NOMO-1 treated with DMSO at 0.1 percent for 48 hours (cell line): ENCODE results near the gene GAD1.

Experiments used
- DNase-seq: peaks from one replicate; lab custom pipeline; 2025; ENCODE audit not compliant: unreplicated experiment; lab: John Stamatoyannopoulos, UW

Gene GAD1

DNA sequence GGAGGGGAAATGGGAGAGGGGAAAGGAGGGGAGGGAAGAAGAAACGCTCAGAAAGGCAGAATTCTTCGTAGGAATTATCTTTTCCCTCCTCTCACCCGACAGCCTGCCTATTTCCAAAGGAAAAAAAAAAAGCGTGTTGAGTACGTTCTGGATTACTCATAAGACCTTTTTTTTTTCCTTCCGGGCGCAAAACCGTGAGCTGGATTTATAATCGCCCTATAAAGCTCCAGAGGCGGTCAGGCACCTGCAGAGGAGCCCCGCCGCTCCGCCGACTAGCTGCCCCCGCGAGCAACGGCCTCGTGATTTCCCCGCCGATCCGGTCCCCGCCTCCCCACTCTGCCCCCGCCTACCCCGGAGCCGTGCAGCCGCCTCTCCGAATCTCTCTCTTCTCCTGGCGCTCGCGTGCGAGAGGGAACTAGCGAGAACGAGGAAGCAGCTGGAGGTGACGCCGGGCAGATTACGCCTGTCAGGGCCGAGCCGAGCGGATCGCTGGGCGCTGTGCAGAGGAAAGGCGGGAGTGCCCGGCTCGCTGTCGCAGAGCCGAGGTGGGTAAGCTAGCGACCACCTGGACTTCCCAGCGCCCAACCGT is at the start of gene GAD1:
Gene GAD1, plus strand, starts transcription at position 384 of the 589 bp plus-strand sequence. CDS start 1,705 bp downstream, outside the sequence.
- peak; percentile 86 for DNase-seq

DNA sequence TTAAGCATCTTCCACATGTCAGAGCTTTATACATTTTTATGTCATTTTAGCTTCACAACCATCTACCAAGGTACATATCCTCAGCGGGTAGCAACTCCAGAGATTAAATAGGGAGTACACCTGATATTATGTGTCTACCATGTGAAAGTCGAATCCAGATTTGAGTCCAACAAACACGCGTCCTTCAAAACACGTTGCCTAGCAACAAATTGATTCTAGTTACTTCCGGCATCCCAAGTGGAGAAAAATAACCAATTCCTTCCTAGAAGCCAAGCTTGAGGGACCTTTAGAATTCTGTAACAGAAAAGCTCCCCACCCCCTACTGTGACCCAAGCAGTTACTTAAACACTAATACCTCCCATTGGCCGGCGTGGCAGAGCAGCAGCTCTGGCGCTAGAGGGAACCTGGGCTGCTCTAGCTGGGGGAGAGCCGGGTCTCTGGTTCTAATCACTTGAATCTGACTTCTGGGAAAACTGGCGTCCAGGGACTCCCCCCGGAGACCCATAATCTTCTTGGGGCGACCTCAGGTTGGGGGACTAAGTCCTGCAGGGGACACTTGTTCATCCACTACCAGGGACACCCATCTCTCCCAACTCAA is 46.6 kb upstream of the GAD1 start, which contains the start of gene ERICH2:
Gene ERICH2, plus strand, starts transcription at position 371 of the 598 bp plus-strand sequence. CDS start 304 bp downstream, outside the sequence.
- DNase-seq: peak; percentile 78

DNA sequence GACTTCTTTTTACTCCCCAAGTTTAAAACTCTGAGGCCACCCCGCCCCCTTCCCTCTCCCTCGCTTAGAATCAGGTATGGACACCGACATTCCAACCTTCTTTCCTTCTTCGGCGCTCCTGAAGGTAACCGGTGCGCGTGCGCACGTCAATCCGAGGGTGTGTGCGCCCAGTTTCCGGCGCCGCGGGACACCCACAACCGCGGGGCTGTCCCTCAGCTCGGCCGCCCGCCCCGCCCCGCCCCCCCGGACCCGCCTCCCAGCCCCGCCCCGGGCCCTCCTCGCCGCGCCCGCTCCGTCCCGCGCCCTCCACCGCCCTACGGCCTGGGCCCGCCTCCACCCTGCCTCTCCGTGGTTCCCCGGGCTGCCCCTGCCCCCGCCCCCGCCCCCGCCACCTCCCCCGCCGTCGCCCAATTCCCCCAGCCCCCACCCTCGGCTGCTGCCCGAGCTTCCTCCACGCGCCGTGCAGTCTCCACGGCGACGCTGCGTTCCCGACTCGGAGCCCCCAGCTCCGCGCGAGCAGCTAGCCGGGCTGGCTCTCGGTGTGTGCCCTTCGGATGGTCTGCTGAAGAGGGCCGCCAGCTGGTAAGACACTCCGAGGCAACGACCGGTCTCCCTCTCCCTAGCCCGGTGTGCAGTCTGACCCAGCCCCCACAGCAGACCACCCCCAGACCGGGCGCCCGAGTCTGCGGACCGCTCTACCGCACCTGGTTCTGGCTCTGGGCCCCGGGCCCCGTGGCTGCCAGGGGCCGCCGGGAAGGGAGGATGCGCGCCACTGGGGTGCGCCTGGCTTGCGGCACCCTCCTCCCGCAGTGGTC is 45.9 kb upstream of the GAD1 start:
- DNase-seq: peak; percentile 67

GRCh38 chr2:170771421-170771937 is 45.2 kb upstream of the GAD1 start:
- DNase-seq: no peak

GRCh38 chr2:170772295-170772694 is 44.4 kb upstream of the GAD1 start:
- DNase-seq: no peak

DNA sequence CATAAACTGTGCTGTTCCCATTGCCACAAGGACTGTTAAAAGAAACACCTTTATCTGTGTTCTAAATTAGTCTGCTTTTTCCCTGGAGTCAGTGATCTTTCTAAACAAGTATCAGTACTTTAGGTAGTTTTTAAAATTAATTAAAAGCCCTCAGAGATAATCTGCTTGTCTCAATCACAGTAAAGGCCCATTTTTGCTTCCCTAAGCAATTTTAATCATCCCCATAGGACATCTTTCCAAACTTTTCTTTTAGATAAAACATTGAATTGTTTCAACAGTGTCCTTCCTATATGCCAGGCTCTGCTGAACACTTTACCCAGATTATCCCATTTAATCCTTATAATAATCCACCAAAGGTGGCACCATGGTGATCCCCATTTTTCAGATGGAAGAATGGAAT is 42.6 kb upstream of the GAD1 start:
- no peak for DNase-seq

GRCh38 chr2:170778900-170779299 is 37.8 kb upstream of the GAD1 start:
- no peak for DNase-seq

GRCh38 chr2:170779304-170779703 is 37.4 kb upstream of the GAD1 start:
- DNase-seq: no peak

GRCh38 chr2:170782673-170783072 is 34.0 kb upstream of the GAD1 start:
- DNase-seq: no peak

DNA sequence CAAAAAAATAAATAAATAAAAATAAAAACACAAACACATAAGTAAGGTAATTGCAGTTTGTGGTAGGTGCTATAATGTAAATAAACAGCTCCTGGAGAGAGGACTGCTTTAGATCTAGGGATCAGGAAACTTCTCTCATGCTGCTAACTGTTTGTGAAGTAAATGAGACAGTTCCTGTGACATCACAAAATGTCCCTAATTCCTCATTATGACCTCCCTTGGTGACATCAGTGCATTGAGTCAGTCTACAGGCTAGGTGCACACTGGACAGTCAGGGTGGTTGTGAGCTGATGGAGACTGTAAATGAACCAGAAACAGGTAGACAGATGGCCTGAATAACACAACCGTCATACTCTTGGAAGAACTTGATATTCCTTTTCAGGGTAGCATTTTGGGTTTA is 33.1 kb upstream of the GAD1 start:
- DNase-seq: no peak

DNA sequence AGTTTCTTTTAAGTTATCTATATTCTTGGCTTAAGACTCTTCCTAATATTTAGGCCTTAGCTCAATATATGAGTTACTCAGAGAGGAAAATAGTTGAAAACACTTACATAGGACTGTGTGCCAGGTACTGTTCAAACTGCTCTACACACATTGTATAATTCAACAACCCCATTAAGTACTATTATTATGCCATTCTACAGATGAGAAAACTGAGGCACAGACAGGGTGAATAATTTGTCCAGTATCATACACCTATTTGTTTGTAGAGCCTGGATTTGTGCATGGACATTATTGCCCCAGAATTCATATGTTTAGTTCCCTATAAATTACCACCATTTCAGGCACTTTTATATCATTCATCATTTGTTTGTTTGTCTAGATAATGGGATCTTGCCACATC is 17.7 kb upstream of the GAD1 start:
- no peak for DNase-seq

GRCh38 chr2:170806548-170806947 is 10.1 kb upstream of the GAD1 start:
- no peak for DNase-seq

- DNase-seq: peak; percentile 44
Observed at GRCh38 chr2:170812710-170813600, 3.7 kb upstream of the GAD1 start.

- peak; percentile 24 for DNase-seq
Observed at GRCh38 chr2:170813611-170814532, 2.8 kb upstream of the GAD1 start.

- no peak for DNase-seq
Observed at GRCh38 chr2:170814533-170815230, 2.0 kb upstream of the GAD1 start.

DNA sequence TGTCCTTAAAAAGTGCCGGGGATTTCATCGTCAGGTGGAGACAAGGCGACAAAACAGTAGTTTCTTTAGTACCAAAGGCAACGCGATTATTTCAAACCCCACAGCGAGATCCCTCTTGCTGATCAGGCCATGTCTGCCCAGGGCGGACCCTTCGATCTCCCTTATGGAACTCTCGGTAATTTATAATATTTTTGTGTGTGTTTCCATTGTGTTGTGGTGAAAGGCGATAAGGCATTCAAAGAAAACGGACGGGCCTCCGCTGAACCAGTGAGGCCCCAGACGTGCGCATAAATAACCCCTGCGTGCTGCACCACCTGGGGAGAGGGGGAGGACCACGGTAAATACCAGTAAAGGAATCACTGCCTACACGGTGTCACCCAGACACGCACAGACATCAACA is 1.4 kb upstream of the GAD1 start:
- no peak for DNase-seq

DNA sequence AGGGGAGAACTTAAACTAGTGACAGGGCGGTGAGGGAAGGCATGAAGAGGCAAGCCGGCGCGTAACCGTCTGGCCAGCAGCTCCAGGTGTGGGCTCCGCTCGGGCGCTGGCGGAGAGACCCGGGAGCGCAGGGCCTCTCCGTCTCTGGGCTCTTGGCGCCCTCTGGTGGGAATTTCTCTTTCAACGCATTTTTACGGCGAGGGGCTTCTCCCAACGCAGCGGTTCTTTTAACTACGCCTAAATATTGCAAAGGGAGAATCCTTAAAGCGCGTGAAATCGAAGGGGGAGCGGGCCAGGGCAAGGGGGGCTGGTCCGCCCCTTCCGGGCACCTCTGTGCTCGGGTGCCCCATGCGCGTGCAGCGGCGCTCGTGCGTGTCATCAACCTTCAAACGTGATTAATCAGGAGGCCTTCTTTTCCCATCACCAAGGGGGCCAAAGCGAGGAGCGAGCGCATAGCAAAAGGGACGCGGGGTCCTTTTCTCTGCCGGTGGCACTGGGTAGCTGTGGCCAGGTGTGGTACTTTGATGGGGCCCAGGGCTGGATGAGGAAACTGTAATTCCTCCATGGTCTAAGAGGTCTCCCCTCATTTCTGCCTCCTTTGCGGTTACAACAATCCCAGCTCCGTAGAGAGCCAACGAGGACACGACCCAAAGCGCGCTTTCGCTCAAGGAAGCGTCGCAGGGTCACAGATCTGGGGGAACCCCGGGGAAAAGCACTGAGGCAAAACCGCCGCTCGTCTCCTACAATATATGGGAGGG is 762 bp upstream of the GAD1 start:
- DNase-seq: peak; percentile 38
